Sciatic nerve (tissue), 2 donors: ENCODE measurements around the gene KCND3. TPM values are rescaled to one million over a fixed set of nuclear protein-coding genes. Genes with fewer than 3 reads are reported as not detected.

Experiments
- ATAC-seq: fragments of 200-7000 bp; cut with Tn5 transposase; one replicate; pipeline ENCODE4 v1.9.1; 2020; ENCODE audit warnings: mild to moderate bottlenecking, moderate library complexity
- DNase-seq: peaks from one replicate; pipeline ENCODE4 v3.0.0-alpha.2; 2020; ENCODE audit warnings: low spot score
- intact Hi-C: fragments of 100-400 bp; cut with DNase I; formaldehyde crosslinking; loops from one replicate; pipeline ENCODE4 v1.14.2; 2022
- total RNA-seq: library from RNA; stranded (reverse); fragmentation: NEBNext Ultra II Directional; extraction: Animal tissue kit (Norgen Biotek cat#: 25700); gene quantifications from one replicate; pipeline ENCODE4 v1.2.1, GENCODE V29; 2021
- donor health status: DM: no; HTN: no; CAD: no.
- donor health status: DM: no; HTN: no; CAD: no.

KCND3 gene
- total RNA-seq, 1 donor from 2014 or later: 7.5 TPM

GRCh38 chr1:111864862-111865261, 124.6 kb downstream of the KCND3 start:
- ATAC-seq (no peak), DNase-seq (no peak)
- intact Hi-C loops: no loop called here

GRCh38 chr1:111863401-111863800, 126.1 kb downstream of the KCND3 start:
- intact Hi-C loops: no loop called here
- DNase-seq (no peak), ATAC-seq (no peak)

GRCh38 chr1:111862599-111862998, 126.9 kb downstream of the KCND3 start:
- no peak for DNase-seq
- no peak for ATAC-seq
- intact Hi-C loops: no loop called here

GRCh38 chr1:111861523-111861922, 127.9 kb downstream of the KCND3 start:
- intact Hi-C loops: no loop called here
- ATAC-seq (no peak), DNase-seq (no peak)

- intact Hi-C loops: no loop called here
- DNase-seq (no peak), ATAC-seq (no peak)
These were observed 132.2 kb downstream of the KCND3 start for GRCh38 chr1:111857194-111857651.

- DNase-seq (no peak), ATAC-seq (no peak)
- intact Hi-C loops: no loop called here
These were observed 132.9 kb downstream of the KCND3 start for GRCh38 chr1:111856411-111857185.

GRCh38 chr1:111855260-111855659, 134.2 kb downstream of the KCND3 start:
- DNase-seq: no peak
- ATAC-seq: no peak
- intact Hi-C loops: no loop called here

GRCh38 chr1:111852261-111852721, 137.2 kb downstream of the KCND3 start:
- no peak for ATAC-seq
- DNase-seq: no peak
- intact Hi-C loops: no loop called here

- DNase-seq (no peak), ATAC-seq (no peak)
- intact Hi-C loops: no loop called here
These were observed 137.9 kb downstream of the KCND3 start for GRCh38 chr1:111851552-111851951.

- intact Hi-C loops: no loop called here
- ATAC-seq (no peak), DNase-seq (no peak)
These were observed 139.4 kb downstream of the KCND3 start for GRCh38 chr1:111850109-111850508.

GRCh38 chr1:111848852-111849545, 140.5 kb downstream of the KCND3 start:
- no peak for DNase-seq
- intact Hi-C loops: no loop called here
- ATAC-seq: no peak

- intact Hi-C loops: no loop called here
- no peak for ATAC-seq
- DNase-seq: no peak
These were observed 142.0 kb downstream of the KCND3 start for GRCh38 chr1:111847466-111847865.

GRCh38 chr1:111846842-111847241, 142.6 kb downstream of the KCND3 start:
- DNase-seq (no peak), ATAC-seq (no peak)
- intact Hi-C loops: no loop called here

- DNase-seq: no peak
- no peak for ATAC-seq
- intact Hi-C loops: no loop called here
These were observed 146.3 kb downstream of the KCND3 start for GRCh38 chr1:111843177-111843576.

- DNase-seq (no peak), ATAC-seq (no peak)
- intact Hi-C loops: no loop called here
These were observed 147.1 kb downstream of the KCND3 start for GRCh38 chr1:111842411-111842810.

GRCh38 chr1:111841746-111842145, 147.7 kb downstream of the KCND3 start:
- DNase-seq: no peak
- no peak for ATAC-seq
- intact Hi-C loops: no loop called here

GRCh38 chr1:111841189-111841588, 148.3 kb downstream of the KCND3 start:
- ATAC-seq (no peak), DNase-seq (no peak)
- intact Hi-C loops: no loop called here

- ATAC-seq: no peak
- intact Hi-C loops: no loop called here
These were observed 152.1 kb downstream of the KCND3 start for GRCh38 chr1:111837393-111837792.

GRCh38 chr1:111836111-111836510, 153.4 kb downstream of the KCND3 start:
- intact Hi-C loops: no loop called here
- DNase-seq: no peak
- ATAC-seq: no peak

More at GRCh38 chr1:111837393-111837792, 152.1 kb downstream of the KCND3 start:
- no peak for DNase-seq

GRCh38 chr1:111835514-111835913, 154.0 kb downstream of the KCND3 start:
- no peak for ATAC-seq
- DNase-seq: no peak
- intact Hi-C loops: no loop called here
